Hippocampal formation (tissue), 2 donors: Measurements from ENCODE around the gene ERV3-1.
"Not testable (repeated sequence)": the region's sequence is repeated elsewhere in the genome, so short reads cannot be mapped to it uniquely, and the experiment has no call there.

Source experiments
- DNase-seq, 2 donors: peaks; one replicate each; lab custom pipeline; 2025; lab: John Stamatoyannopoulos, UW

ERV3-1 gene

GRCh38 chr7:65006094-65006992 lies at the start of gene ERV3-1:
Gene ERV3-1 (minus strand): TSS chr7:65006687. CDS start chr7:64993026, 13,661 bp downstream.
- peak; percentile 95 to 96 for DNase-seq

DNA sequence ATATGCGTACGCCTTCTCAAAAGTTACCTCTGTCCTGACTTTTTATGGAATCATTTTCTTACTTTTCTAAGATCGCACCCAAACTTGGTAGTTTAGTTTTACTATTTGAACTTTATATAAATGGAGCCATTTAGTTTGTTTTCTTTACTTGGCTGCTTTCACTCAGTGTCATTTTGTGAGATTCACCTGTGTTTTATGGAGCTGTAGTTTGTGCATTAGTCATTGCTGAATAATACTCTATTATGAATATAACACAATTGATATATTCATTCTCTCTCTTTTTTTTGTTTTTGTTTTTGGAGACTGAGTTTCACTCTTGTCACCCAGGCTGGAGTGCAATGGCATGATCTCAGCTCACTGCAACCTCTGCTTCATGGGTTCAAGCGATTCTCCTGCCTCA lies 49.3 kb upstream of the ERV3-1 start:
- DNase-seq = not testable (repeated sequence)

GRCh38 chr7:65054466-65054994 lies 48.0 kb upstream of the ERV3-1 start:
- not testable (repeated sequence) for DNase-seq

GRCh38 chr7:65051654-65052053 lies 45.2 kb upstream of the ERV3-1 start:
- DNase-seq = not testable (repeated sequence)

GRCh38 chr7:65051139-65051538 lies 44.7 kb upstream of the ERV3-1 start:
- DNase-seq = not testable (repeated sequence)

GRCh38 chr7:65046329-65046728 lies 39.8 kb upstream of the ERV3-1 start:
- DNase-seq = not testable (repeated sequence)

DNA sequence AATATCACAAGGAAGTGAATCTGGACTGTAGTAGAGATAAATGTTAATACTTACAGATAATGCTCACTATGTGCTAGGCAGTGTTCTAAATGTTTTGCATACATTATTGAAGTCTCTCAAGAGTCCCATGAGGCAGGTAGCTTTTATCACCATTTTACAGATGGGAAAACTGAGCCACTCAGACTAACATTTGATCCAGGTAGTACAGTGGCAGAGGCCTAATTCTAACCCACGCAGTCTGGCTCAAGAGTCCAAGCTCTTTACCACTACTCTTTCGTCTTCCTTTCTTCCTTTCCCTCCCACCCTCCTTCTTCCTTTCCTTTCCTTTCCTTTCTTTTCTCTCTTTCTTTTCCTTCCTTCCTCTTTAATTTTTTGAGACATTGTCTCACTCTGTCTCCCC lies 39.1 kb upstream of the ERV3-1 start:
- DNase-seq = not testable (repeated sequence)

DNA sequence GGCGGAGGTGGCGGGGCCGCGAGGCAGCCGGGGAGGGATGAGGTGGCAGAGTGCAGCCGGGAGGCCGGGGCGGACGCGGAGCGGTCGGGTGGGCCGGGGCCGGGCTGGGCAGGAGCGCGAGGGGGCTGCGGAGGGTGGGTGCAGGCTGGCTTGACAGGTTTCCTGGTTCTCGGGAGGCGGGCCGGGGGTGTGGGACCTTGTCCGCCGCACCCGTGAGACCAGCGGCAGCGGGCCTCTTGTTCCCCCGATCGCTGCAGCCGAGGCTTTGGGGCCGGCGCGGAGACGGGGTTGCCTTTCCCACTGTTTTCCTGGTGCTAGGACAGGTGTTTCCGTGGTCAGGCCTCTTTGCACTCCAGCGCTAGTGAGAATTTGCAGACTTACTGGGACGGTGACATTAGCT lies 32.3 kb upstream of the ERV3-1 start:
- peak in 1 of 2 donors; percentile 7 for DNase-seq

DNA sequence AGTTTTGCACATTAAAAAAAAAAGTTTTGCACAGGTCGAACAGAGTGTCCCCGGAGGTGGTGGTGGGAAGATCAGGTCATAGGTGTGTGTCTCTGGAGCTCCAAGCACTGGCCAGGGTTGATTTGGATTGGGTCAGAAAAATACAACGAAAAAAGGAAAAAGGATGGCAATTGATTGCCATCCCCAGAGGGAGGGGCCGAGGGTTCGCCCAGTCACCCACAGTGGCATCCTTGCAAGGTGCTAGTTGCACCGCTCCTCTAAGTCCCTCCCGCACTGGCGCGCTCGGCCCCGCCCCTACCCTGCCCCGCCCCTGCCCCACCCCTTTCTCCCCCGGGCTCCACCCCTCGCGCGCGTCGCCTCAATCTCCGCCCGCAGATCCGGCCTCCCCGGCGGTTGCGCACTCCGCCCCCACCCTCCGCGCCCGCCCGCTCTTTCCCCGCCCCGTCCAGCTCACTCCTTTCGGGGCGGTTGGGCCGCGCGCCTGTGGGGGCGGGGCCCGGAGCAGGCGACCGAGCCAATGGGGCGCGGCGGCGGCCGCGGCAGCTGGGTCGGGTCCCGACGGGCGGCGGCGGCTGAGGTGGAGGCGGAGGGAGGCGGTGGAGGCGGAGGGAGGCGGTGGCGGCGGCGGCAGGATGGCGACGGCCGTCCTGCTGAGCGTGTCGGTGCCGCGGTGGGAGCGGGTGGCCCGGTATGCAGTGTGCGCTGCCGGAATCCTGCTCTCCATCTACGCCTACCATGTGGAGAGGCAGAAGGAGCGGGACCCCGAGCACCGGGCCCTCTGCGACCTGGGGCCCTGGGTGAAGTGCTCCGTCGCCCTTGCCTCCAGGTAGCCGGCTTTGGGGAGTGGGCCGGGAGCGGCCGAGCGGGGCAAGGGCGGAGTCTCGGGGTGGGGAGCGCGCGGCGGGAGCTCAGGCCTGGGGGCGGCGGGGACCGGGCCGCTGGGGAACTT lies 31.5 kb upstream of the ERV3-1 start:
- DNase-seq = peak; percentile 90 to 94

DNA sequence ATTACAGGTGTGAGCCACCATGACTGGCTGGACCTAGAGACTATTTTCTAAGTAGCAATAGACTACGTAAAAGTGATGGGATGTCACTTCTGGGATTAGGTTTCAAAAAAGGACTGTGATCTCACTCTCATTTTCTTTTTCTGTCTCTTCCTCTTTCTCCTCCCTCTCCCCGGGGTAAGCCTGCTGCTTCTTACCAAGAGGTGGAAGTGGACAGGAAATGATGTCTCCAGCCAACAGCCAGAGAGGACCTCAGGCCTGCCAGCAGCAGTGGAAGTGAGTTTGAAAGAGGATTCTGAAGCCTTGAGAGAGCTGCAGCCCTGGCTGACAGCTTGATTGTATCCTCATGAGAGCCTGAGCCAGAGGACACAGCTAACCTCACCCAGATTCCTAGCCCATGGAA lies 30.0 kb upstream of the ERV3-1 start:
- peak in 1 of 2 donors; percentile 4 for DNase-seq

- DNase-seq = not testable (repeated sequence)
These were observed 29.0 kb upstream of the ERV3-1 start for GRCh38 chr7:65035469-65035868.

GRCh38 chr7:65034120-65034782 lies 27.8 kb upstream of the ERV3-1 start:
- DNase-seq = not testable (repeated sequence)

DNA sequence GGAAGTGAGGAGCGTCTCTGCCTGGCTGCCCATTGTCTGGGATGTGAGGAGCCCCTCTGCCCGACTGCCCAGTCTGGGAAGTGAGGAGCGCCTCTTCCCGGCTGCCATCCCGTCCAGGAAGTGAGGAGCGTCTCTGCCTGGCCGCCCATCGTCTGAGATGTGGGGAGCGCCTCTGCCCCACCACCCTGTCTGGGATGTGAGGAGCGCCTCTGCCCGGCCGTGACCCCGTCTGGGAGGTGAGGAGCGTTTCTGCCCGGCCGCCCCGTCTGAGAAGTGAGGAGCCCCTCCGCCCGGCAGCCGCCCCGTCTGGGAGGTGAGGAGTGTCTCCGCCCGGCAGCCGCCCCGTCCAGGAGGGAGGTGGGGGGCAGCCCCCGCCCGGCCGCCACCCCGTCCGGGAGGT lies 26.9 kb upstream of the ERV3-1 start:
- not testable (repeated sequence) for DNase-seq

GRCh38 chr7:65025023-65025422 lies 18.5 kb upstream of the ERV3-1 start:
- not testable (repeated sequence) for DNase-seq

DNA sequence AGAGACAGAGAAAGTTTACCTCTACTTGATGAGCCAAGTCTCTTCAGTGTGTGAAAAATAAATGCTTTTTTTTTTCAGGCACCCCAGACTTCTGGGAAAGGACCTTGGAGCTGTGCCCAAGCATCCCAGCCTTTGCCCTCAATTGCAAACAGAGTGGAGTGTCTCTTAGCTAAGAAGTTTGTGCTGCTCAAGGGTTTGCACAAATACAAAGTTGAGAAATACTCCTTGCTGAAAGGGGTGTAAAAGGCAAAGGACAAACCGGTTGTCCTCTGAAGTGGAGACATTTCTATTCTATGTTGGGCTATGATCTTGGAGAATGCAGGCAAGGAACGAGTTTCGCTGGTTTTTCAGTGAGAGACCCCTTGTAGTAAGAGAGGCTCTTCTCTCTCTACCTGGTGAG lies 14.5 kb upstream of the ERV3-1 start:
- not testable (repeated sequence) for DNase-seq

DNA sequence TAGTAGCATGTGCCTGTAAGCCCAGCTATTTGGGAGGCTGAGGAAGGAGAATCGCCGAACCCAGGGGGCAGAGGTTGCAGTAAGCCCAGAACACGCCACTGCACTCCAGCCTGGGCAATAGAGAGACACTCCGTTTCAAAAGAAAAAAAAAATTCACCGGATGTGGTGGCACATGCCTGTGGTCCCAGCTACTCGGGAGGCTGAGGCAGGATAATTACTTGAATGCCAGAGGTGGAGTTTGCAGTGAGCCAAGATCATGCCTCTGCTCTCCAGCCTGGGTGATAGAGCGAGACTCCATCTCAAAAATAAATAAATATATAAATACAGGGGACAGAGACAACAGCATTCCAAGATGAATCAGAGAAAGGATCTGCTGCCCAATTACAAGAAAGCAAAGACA lies 3.4 kb upstream of the ERV3-1 start:
- not testable (repeated sequence) for DNase-seq

DNA sequence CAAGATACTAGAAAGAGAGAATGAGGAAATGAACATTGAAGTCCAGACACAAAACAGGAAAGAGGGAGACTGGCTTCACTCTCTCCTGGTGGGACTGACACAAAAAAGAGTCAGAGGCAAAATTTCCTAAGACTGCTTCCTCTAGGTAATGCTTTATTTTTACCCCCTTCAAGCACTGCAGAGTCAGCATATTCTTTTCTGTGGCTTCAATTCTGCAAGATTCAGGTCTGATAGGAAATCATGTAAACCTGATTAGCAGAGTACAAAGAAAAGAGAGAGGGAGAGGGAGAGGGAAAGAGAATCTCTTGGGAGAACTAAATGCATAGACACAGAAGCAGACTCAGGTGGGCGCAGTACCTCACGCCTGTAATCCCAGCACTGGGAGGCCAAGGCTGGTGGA lies 2.9 kb upstream of the ERV3-1 start:
- not testable (repeated sequence) for DNase-seq

- DNase-seq = not testable (repeated sequence)
These were observed 549 bp upstream of the ERV3-1 start for GRCh38 chr7:65007036-65007435.

DNA sequence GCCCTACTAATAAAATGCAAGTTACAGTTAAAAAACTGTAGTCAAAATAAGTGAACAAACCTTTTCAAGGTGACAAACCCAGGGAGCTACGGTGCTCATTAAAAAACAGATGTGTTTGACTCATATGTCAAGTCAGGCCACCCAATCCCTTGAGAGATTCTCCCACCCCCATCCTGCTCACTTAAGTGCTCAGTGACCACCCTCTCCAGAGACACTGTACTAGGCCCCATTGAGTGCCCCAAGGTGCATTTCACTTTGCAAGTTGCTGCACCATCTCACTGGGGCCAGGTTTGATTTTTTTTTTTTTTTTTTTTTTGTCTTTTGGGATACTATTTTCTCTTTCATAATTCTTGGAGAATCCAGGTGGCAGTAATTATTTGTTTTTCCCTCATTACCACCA lies 1.9 kb downstream of the ERV3-1 start:
- no peak for DNase-seq

- DNase-seq = no peak
These were observed 3.4 kb downstream of the ERV3-1 start for GRCh38 chr7:65002972-65003585.

GRCh38 chr7:65001291-65001814 lies 5.1 kb downstream of the ERV3-1 start:
- no peak for DNase-seq
